KMS-11 (cell line): Measurements from ENCODE around the gene USP49.
"Not testable (repeated sequence)": the region's sequence is repeated elsewhere in the genome, so short reads cannot be mapped to it uniquely, and the experiment has no call there.

Experiments used
- H2AFZ ChIP-seq: fragments of 200-600 bp; sonication (generic); 2 replicates; pipeline ENCODE4 v1.6.1; 2016; ENCODE audit warnings: antibody characterized with exemption, mixed run types, low read depth
- H3K27ac ChIP-seq: fragments of 200-600 bp; sonication (generic); 2 replicates; pipeline ENCODE4 v1.6.1; 2016; ENCODE audit warnings: mild to moderate bottlenecking, mixed run types
- H3K27me3 ChIP-seq: fragments of 200-600 bp; sonication (generic); 2 replicates; pipeline ENCODE4 v1.6.1; 2017; ENCODE audit warnings: mild to moderate bottlenecking, low read depth, mixed run types, moderate library complexity; ENCODE audit not compliant: insufficient read depth
- H3K36me3 ChIP-seq: fragments of 200-600 bp; sonication (generic); 2 replicates; pipeline ENCODE4 v1.6.1; 2017; ENCODE audit warnings: mild to moderate bottlenecking, mixed run types; ENCODE audit not compliant: insufficient read depth
- H3K4me1 ChIP-seq: fragments of 200-600 bp; sonication (generic); 2 replicates; pipeline ENCODE4 v1.6.1; 2016; ENCODE audit warnings: mild to moderate bottlenecking, low read depth, mixed run types; ENCODE audit not compliant: poor library complexity, severe bottlenecking
- H3K4me2 ChIP-seq: fragments of 200-600 bp; sonication (generic); 2 replicates; pipeline ENCODE4 v1.7.0; 2016; ENCODE audit warnings: mild to moderate bottlenecking, mixed run types
- H3K4me3 ChIP-seq: fragments of 200-600 bp; sonication (generic); IDR thresholded peaks from 2 replicates; pipeline ENCODE4 v1.6.1; 2017; ENCODE audit warnings: low read depth, low read length, mixed read lengths; ENCODE audit not compliant: insufficient read depth
- H3K79me2 ChIP-seq: fragments of 200-600 bp; sonication (generic); 2 replicates; pipeline ENCODE4 v1.6.1; 2016; ENCODE audit warnings: low read depth, mixed run types; ENCODE audit not compliant: insufficient read depth
- H3K9ac ChIP-seq: fragments of 200-600 bp; sonication (generic); 2 replicates; pipeline ENCODE4 v1.6.1; 2016; ENCODE audit warnings: mild to moderate bottlenecking, mixed run types
- H4K20me1 ChIP-seq: fragments of 200-600 bp; sonication (generic); 2 replicates; pipeline ENCODE4 v1.6.1; 2016; ENCODE audit warnings: mild to moderate bottlenecking, mixed run types; ENCODE audit not compliant: insufficient read depth
- TF ChIP-seq, protein P1 (sequence below): fragments of 200-600 bp; sonication (generic); conservative IDR thresholded peaks from 2 replicates; pipeline ENCODE4 v1.6.1; 2017; ENCODE audit warnings: low read depth, mild to moderate bottlenecking, antibody characterized with exemption, low read length, moderate library complexity, mixed read lengths

Gene USP49

DNA sequence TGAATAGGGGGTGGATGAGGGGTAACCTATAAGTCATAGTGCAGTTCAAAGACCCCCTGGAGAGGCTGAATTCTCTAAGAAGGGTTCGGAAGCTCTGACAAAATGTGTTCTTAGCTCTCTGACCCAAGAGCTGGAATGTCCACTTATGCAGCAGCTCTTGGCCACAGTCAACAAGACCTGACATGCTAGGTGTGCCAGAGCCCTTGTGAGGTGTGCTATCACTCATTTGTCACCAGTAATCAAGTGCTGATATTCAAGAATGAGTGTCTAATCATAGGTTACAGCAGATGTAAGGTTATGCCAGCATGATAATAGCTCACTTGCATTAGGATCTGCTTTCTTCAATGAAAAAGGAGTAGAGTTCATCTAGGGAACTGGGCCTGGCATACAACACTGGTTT lies 79.6 kb downstream of the USP49 start:
- TF ChIP-seq, protein P1, sequence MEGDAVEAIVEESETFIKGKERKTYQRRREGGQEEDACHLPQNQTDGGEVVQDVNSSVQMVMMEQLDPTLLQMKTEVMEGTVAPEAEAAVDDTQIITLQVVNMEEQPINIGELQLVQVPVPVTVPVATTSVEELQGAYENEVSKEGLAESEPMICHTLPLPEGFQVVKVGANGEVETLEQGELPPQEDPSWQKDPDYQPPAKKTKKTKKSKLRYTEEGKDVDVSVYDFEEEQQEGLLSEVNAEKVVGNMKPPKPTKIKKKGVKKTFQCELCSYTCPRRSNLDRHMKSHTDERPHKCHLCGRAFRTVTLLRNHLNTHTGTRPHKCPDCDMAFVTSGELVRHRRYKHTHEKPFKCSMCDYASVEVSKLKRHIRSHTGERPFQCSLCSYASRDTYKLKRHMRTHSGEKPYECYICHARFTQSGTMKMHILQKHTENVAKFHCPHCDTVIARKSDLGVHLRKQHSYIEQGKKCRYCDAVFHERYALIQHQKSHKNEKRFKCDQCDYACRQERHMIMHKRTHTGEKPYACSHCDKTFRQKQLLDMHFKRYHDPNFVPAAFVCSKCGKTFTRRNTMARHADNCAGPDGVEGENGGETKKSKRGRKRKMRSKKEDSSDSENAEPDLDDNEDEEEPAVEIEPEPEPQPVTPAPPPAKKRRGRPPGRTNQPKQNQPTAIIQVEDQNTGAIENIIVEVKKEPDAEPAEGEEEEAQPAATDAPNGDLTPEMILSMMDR: no peak
- H3K36me3 ChIP-seq: no peaks in the 10 kb centered on the region
- H3K4me3 ChIP-seq: no peak overlapping the region
- H4K20me1 ChIP-seq: no peaks in the 10 kb centered on the region
- no peaks in the 10 kb centered on the region for H3K79me2 ChIP-seq
- no peak overlapping the region for H3K9ac ChIP-seq
- no peak overlapping the region for H3K27ac ChIP-seq
- H2AFZ ChIP-seq: no peak overlapping the region
- no peaks in the 10 kb centered on the region for H3K27me3 ChIP-seq
- H3K4me1 ChIP-seq: peaks cover 10% of the 10 kb centered on the region
- no peak overlapping the region for H3K4me2 ChIP-seq

GRCh38 chr6:41814629-41815028 lies 80.5 kb downstream of the USP49 start:
- Histone ChIP-seq H3K79me2 (no peaks in the 10 kb centered on the region), H3K4me2 (no peak overlapping the region), H3K4me1 (peaks cover 12% of the 10 kb centered on the region), H4K20me1 (no peaks in the 10 kb centered on the region), H3K9ac (no peak overlapping the region), H3K27me3 (no peaks in the 10 kb centered on the region), H2AFZ (no peak overlapping the region), H3K4me3 (no peak overlapping the region), H3K27ac (no peak overlapping the region), H3K36me3 (no peaks in the 10 kb centered on the region)
- TF ChIP-seq, protein P1: no peak

DNA sequence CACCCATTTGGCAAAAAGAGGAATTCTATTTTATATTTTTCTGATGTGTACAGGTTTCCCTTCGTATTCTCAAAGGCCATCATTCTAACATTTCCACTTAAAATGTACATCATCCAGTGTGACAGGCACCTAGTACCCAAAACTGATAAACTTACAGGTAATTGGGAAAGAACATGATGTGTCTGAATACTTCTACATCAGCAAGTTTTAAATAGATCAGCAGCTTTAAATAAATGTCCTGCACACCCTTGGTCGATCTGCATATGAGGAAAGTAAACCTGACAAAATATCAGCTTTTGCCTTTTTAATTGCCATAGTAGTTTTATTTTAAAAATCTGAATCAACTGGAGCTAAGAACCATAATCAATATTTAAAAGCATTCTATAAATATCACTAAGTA lies 81.2 kb downstream of the USP49 start:
- H3K79me2 ChIP-seq: no peaks in the 10 kb centered on the region
- H3K4me2 ChIP-seq: no peak overlapping the region
- H3K4me1 ChIP-seq: peaks cover 12% of the 10 kb centered on the region
- no peak overlapping the region for H3K4me3 ChIP-seq
- H2AFZ ChIP-seq: no peak overlapping the region
- H4K20me1 ChIP-seq: no peaks in the 10 kb centered on the region
- H3K27me3 ChIP-seq: no peaks in the 10 kb centered on the region
- no peak overlapping the region for H3K27ac ChIP-seq
- TF ChIP-seq, protein P1: no peak
- no peak overlapping the region for H3K9ac ChIP-seq
- H3K36me3 ChIP-seq: no peaks in the 10 kb centered on the region

DNA sequence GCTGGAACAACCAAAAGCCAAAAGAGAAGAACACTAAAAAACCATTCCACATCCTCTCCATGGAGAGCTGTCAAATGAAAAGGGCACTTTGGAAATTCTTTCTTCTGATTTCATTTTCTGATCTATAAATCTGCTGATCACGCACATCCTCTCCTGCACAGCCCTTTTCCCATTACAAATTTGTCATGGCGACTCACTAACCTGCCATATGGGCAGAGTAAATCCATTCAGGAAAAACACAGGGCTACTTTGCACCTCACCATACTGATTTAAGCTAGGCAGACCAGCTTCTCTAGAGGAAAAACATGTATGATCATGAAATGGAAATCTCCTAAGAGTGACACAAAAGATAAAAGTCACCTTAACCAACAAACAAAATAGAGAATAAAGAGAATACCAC lies 81.7 kb downstream of the USP49 start:
- Histone ChIP-seq H3K4me1 (peaks cover 12% of the 10 kb centered on the region), H3K9ac (no peak overlapping the region)

GRCh38 chr6:41811946-41812345 lies 83.2 kb downstream of the USP49 start:
- not testable (repeated sequence) for H3K4me3 ChIP-seq, H4K20me1 ChIP-seq, H3K79me2 ChIP-seq, H3K4me2 ChIP-seq, H3K36me3 ChIP-seq, H2AFZ ChIP-seq, H3K27ac ChIP-seq, H3K27me3 ChIP-seq, H3K9ac ChIP-seq
- peaks cover 12% of the 10 kb centered on the region for H3K4me1 ChIP-seq

More for the DNA sequence above, 81.7 kb downstream of the USP49 start:
- Histone ChIP-seq H3K4me2 (no peak overlapping the region), H3K36me3 (no peaks in the 10 kb centered on the region), H3K27me3 (no peaks in the 10 kb centered on the region), H4K20me1 (no peaks in the 10 kb centered on the region), H2AFZ (no peak overlapping the region), H3K27ac (no peak overlapping the region), H3K79me2 (no peaks in the 10 kb centered on the region), H3K4me3 (no peak overlapping the region)
- TF ChIP-seq, protein P1: no peak
